Vagina (tissue), 2 donors: ENCODE measurements around the gene DDOST. TPM values are rescaled to one million over a fixed set of nuclear protein-coding genes. Genes with fewer than 3 reads are reported as not detected.
A peak's percentile ranks its signal among the peaks of the same experiment; 100 is the strongest.

Experiments
- DNase-seq, 2 donors: peaks; one replicate each; pipeline ENCODE4 v3.0.0-alpha.2; 2017; ENCODE audit errors: extremely low spot score in 2 of 2
- H3K27ac ChIP-seq: fragments of 200-600 bp; sonication (generic); one replicate; pipeline ENCODE4 v1.5.1; 2019
- H3K27me3 ChIP-seq: fragments of 200-600 bp; sonication (generic); one replicate; pipeline ENCODE4 v1.5.1; 2019
- H3K36me3 ChIP-seq, 2 donors: fragments of 200-600 bp; sonication (generic); one replicate each; pipeline ENCODE4 v1.5.1; 2017 to 2019
- H3K4me1 ChIP-seq: fragments of 200-600 bp; sonication (generic); one replicate; pipeline ENCODE4 v1.5.1; 2019
- H3K4me3 ChIP-seq, 2 donors: fragments of 200-600 bp; sonication (generic); 1 replicate in 1 of 2; 2 replicates in 1 of 2; pipeline ENCODE4 v1.5.1; 2016 to 2019
- H3K9me3 ChIP-seq: fragments of 200-600 bp; sonication (generic); one replicate; pipeline ENCODE4 v1.5.1; 2019
- CTCF ChIP-seq, 3 experiments: fragments of 450-650 bp in 2 of 3; fragments of 200-600 bp in 1 of 3; sonication (generic) in 1 of 3; IDR thresholded peaks; one replicate each; pipeline ENCODE4 v1.5.1; 2017 to 2019; ENCODE audit warnings: antibody characterized with exemption in 3 of 3, mild to moderate bottlenecking in 2 of 3, moderate library complexity in 2 of 3
- POLR2A ChIP-seq, 2 donors: fragments of 450-650 bp; IDR thresholded peaks; one replicate each; pipeline ENCODE4 v1.6.1; 2017; ENCODE audit warnings: antibody characterized with exemption in 2 of 2, mild to moderate bottlenecking in 2 of 2, moderate library complexity in 2 of 2
- POLR2AphosphoS5 ChIP-seq, 2 donors: sonication (generic); formaldehyde crosslinking; IDR thresholded peaks; one replicate each; pipeline ENCODE4 v1.9.0; 2017; ENCODE audit warnings: antibody characterized with exemption in 2 of 2, mild to moderate bottlenecking in 2 of 2, low read depth in 1 of 2; ENCODE audit not compliant: insufficient read depth in 1 of 2
- intact Hi-C: fragments of 100-400 bp; cut with DNase I; formaldehyde crosslinking; loops from one replicate; pipeline ENCODE4 v1.15.1; 2023
- total RNA-seq: library from RNA; depleted of rRNA; stranded (reverse); fragments of >200 nt; gene quantifications from one replicate; pipeline ENCODE4 v1.2.3, GENCODE V29; 2016

The DDOST gene
- total RNA-seq, 1 donor from 2014 or later = 84.5 TPM

DNA sequence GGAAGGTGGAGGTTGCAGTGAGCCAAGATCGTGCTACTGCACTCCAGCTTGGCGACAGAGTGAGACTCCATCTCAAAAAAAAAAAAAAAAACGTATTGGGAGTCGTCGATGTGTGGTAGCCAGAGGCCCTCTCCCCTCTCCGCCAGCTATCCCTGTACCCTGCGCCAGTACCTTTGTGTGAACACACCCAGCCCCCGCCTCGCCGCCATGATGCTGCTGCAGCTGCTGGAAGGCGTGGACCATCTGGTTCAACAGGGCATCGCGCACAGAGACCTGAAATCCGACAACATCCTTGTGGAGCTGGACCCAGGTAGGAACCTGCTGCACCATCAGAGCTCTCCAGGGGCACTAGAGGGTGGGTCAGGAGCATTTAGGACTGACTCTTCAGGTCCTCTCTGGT lies 15.8 kb downstream of the DDOST start:
- Histone ChIP-seq H3K4me3 (no peak overlapping the region), H3K4me1 (no peaks in the 10 kb centered on the region), H3K27me3 (no peaks in the 10 kb centered on the region), H3K9me3 (no peaks in the 10 kb centered on the region), H3K36me3 (peaks cover 0 to 89% of the 10 kb centered on the region in 2 donors), H3K27ac (no peak overlapping the region)
- no peak for TF ChIP-seq CTCF (IDR thresholded peaks at IDR 0.05)
- TF ChIP-seq POLR2A (IDR thresholded peaks at IDR 0.05) = no peak
- no peak for TF ChIP-seq POLR2AphosphoS5 (IDR thresholded peaks at IDR 0.05; ENCODE audit: insufficient read depth in 1 of 2, low read depth in 1 of 2)
- DNase-seq = no peak
- intact Hi-C loops = no loop called here

DNA sequence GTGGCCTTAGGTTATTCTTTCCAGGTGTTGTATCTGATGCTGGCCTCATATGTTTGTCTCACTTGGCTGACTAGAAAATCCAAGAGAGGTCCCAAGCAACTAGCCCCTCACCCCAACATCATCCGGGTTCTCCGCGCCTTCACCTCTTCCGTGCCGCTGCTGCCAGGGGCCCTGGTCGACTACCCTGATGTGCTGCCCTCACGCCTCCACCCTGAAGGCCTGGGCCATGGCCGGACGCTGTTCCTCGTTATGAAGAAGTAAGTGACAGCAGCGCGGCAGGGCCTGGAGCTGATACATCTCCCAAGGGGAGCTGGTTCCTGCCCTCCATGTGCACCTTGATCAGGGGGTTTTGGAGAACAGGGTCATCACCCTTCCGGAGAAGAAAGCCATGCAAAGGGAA lies 16.8 kb downstream of the DDOST start:
- no peak for TF ChIP-seq CTCF (IDR thresholded peaks at IDR 0.05)
- TF ChIP-seq POLR2AphosphoS5 (IDR thresholded peaks at IDR 0.05; ENCODE audit: insufficient read depth in 1 of 2, low read depth in 1 of 2) = no peak
- no peak for TF ChIP-seq POLR2A (IDR thresholded peaks at IDR 0.05)
- intact Hi-C loops = loop anchor here (5.0 kb wide), 1 partner anchor 122 kb away; no protein-coding TSS in a partner anchor
- Histone ChIP-seq H3K27me3 (no peaks in the 10 kb centered on the region), H3K4me3 (no peak overlapping the region), H3K4me1 (no peaks in the 10 kb centered on the region), H3K27ac (no peak overlapping the region), H3K9me3 (no peaks in the 10 kb centered on the region), H3K36me3 (peaks cover 0 to 88% of the 10 kb centered on the region in 2 donors)
- DNase-seq = no peak

- intact Hi-C loops = loop anchor here (5.0 kb wide), 1 partner anchor 121 kb away; no protein-coding TSS in a partner anchor
Measured at GRCh38 chr1:20643080-20643479, 18.1 kb downstream of the DDOST start.

GRCh38 chr1:20641975-20642374 lies 19.2 kb downstream of the DDOST start:
- DNase-seq = no peak
- no peak overlapping the region for H3K27ac ChIP-seq
- no peaks in the 10 kb centered on the region for H3K4me1 ChIP-seq
- TF ChIP-seq CTCF (IDR thresholded peaks at IDR 0.05) = no peak
- TF ChIP-seq POLR2AphosphoS5 (IDR thresholded peaks at IDR 0.05; ENCODE audit: insufficient read depth in 1 of 2, low read depth in 1 of 2) = no peak
- TF ChIP-seq POLR2A (IDR thresholded peaks at IDR 0.05) = no peak
- no peaks in the 10 kb centered on the region for H3K27me3 ChIP-seq
- H3K9me3 ChIP-seq = no peaks in the 10 kb centered on the region
- intact Hi-C loops = loop anchor here (5.0 kb wide), 1 partner anchor 120 kb away; no protein-coding TSS in a partner anchor
- H3K36me3 ChIP-seq = peaks cover 0 to 82% of the 10 kb centered on the region in 2 donors
- H3K4me3 ChIP-seq = no peak overlapping the region

More at GRCh38 chr1:20643080-20643479, 18.1 kb downstream of the DDOST start:
- DNase-seq = no peak
- TF ChIP-seq POLR2A (IDR thresholded peaks at IDR 0.05) (no peak), POLR2AphosphoS5 (IDR thresholded peaks at IDR 0.05; ENCODE audit: insufficient read depth in 1 of 2, low read depth in 1 of 2) (no peak), CTCF (IDR thresholded peaks at IDR 0.05) (no peak)
- Histone ChIP-seq H3K27ac (no peak overlapping the region), H3K9me3 (no peaks in the 10 kb centered on the region), H3K27me3 (no peaks in the 10 kb centered on the region), H3K4me3 (no peak overlapping the region), H3K4me1 (no peaks in the 10 kb centered on the region), H3K36me3 (peaks cover 0 to 86% of the 10 kb centered on the region in 2 donors)

DNA sequence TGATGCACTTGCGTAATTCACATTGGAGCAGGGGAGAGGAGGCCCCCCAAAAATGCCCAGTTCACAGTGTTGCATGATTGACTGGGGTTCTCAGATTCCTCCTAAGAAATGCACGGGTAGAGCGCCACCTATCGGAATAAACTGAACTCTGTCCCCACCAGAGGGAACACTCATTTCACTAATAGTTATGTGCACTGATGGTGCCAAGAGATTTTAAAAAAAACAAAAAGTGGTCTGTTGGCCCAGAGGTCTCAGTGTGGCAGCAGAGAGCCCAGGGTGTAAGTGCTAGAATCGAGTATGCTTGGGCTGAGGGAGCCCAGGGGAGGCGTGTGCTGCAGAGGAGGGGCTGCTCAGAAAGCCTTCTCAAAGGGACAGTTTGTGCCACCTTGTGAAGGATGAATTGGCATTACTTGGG lies 21.0 kb downstream of the DDOST start:
- Histone ChIP-seq H3K36me3 (peaks cover 0 to 69% of the 10 kb centered on the region in 2 donors), H3K27me3 (no peaks in the 10 kb centered on the region), H3K27ac (no peak overlapping the region), H3K4me3 (no peak overlapping the region), H3K9me3 (no peaks in the 10 kb centered on the region), H3K4me1 (peaks cover 8% of the 10 kb centered on the region)
- TF ChIP-seq CTCF (IDR thresholded peaks at IDR 0.05) (peak; percentile 15 to 72 (median 59)), POLR2AphosphoS5 (IDR thresholded peaks at IDR 0.05; ENCODE audit: insufficient read depth in 1 of 2, low read depth in 1 of 2) (no peak), POLR2A (IDR thresholded peaks at IDR 0.05) (no peak)
- intact Hi-C loops = loop anchor here (5.0 kb wide), 1 partner anchor 118 kb away; no protein-coding TSS in a partner anchor
- no peak for DNase-seq
